Tibial artery (tissue), 4 donors: ENCODE results near the gene DOCK1.

Experiments used
- DNase-seq, 2 donors: peaks; one replicate each; pipeline ENCODE4 v3.0.0-alpha.2; 2019
- H3K27ac ChIP-seq, 2 donors: fragments of 200-600 bp; sonication (generic) in 1 of 2; 1 replicate in 1 of 2; 2 replicates in 1 of 2; pipeline ENCODE4 v1.5.1; 2018 to 2019; ENCODE audit warnings: mild to moderate bottlenecking in 1 of 2
- H3K27me3 ChIP-seq, 2 donors: fragments of 200-600 bp; sonication (generic) in 1 of 2; one replicate each; pipeline versions ENCODE4 v1.5.1 to v1.6.0; 2016 to 2019
- H3K36me3 ChIP-seq, 3 donors: fragments of 200-600 bp; sonication (generic) in 2 of 3; one replicate each; pipeline ENCODE4 v1.5.1; 2016 to 2019; ENCODE audit warnings: mild to moderate bottlenecking in 2 of 3
- H3K4me1 ChIP-seq, 4 donors: fragments of 200-600 bp; sonication (generic) in 2 of 4; 1 replicate in 3 of 4; 2 replicates in 1 of 4; pipeline ENCODE4 v1.5.1; 2016 to 2019
- H3K4me3 ChIP-seq, 2 donors: fragments of 200-600 bp; sonication (generic) in 1 of 2; 1 replicate in 1 of 2; 2 replicates in 1 of 2; pipeline ENCODE4 v1.5.1; 2018 to 2019; ENCODE audit warnings: mild to moderate bottlenecking in 2 of 2
- H3K9me3 ChIP-seq, 3 donors: fragments of 200-600 bp; sonication (generic) in 1 of 3; one replicate each; pipeline ENCODE4 v1.5.1; 2016 to 2019
- CTCF ChIP-seq, 2 experiments: fragments of 200-600 bp in 1 of 2; fragments of 450-650 bp in 1 of 2; IDR thresholded peaks; one replicate each; pipeline ENCODE4 v1.5.1; 2017 to 2019; ENCODE audit warnings: antibody characterized with exemption in 2 of 2, mild to moderate bottlenecking in 1 of 2, moderate library complexity in 1 of 2
- intact Hi-C: fragments of 100-400 bp; cut with DNase I; formaldehyde crosslinking; loops from one replicate; pipeline ENCODE4 v1.15.0; 2023; ENCODE audit warnings: low total_unique reads

DOCK1 gene

DNA sequence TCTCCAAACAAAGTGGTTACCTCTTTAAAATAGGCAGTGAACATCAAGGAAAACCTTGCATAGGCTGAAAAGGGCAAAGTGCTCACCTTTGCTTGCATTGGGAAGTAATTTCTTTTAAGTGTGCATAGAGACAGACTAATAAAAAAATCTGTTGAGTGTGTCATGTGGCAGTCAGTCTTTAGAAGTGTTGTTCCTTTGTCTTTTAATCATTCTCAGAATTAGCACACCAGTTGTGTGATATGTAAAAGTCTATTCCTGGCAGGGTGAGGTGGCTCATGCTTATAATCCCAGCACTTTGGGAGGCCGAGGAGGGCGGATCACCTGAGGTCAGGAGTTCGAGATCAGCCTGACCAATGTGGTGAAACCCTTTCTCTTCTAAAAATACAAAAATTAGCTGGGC is 174.2 kb downstream of the DOCK1 start:
- H3K27ac ChIP-seq, result no peak overlapping the region
- H3K27me3 ChIP-seq, result no peaks in the 10 kb centered on the region
- H3K4me3 ChIP-seq, result no peak overlapping the region
- peaks cover 9 to 54% (median 24%) of the 10 kb centered on the region in 3 donors for H3K36me3 ChIP-seq
- no peaks in the 10 kb centered on the region for H3K4me1 ChIP-seq
- DNase-seq, result no peak
- intact Hi-C loops, result no loop called here
- no peaks in the 10 kb centered on the region for H3K9me3 ChIP-seq
- TF ChIP-seq CTCF (IDR thresholded peaks at IDR 0.05), result no peak

GRCh38 chr10:127080317-127080716 is 175.1 kb downstream of the DOCK1 start:
- H3K4me1 ChIP-seq, result no peaks in the 10 kb centered on the region
- no peak for DNase-seq
- H3K27ac ChIP-seq, result no peak overlapping the region
- no peaks in the 10 kb centered on the region for H3K9me3 ChIP-seq
- H3K4me3 ChIP-seq, result no peak overlapping the region
- H3K27me3 ChIP-seq, result no peaks in the 10 kb centered on the region
- TF ChIP-seq CTCF (IDR thresholded peaks at IDR 0.05), result no peak
- peaks cover 2 to 60% (median 22%) of the 10 kb centered on the region in 3 donors for H3K36me3 ChIP-seq
- intact Hi-C loops, result no loop called here

GRCh38 chr10:127081851-127082345 is 176.7 kb downstream of the DOCK1 start:
- DNase-seq, result no peak
- no peak for TF ChIP-seq CTCF (IDR thresholded peaks at IDR 0.05)
- H3K27me3 ChIP-seq, result no peaks in the 10 kb centered on the region
- H3K27ac ChIP-seq, result no peak overlapping the region
- no peaks in the 10 kb centered on the region for H3K9me3 ChIP-seq
- no peaks in the 10 kb centered on the region for H3K4me1 ChIP-seq
- peaks cover 0 to 53% (median 9%) of the 10 kb centered on the region in 3 donors for H3K36me3 ChIP-seq
- no peak overlapping the region for H3K4me3 ChIP-seq
- intact Hi-C loops, result no loop called here

- intact Hi-C loops, result no loop called here
- no peak for TF ChIP-seq CTCF (IDR thresholded peaks at IDR 0.05)
- Histone ChIP-seq H3K27me3 (no peaks in the 10 kb centered on the region), H3K4me3 (no peak overlapping the region), H3K4me1 (no peaks in the 10 kb centered on the region), H3K36me3 (peaks cover 0 to 50% (median 9%) of the 10 kb centered on the region in 3 donors), H3K27ac (no peak overlapping the region), H3K9me3 (no peaks in the 10 kb centered on the region)
- no peak for DNase-seq
Measured at GRCh38 chr10:127082651-127083050, 177.4 kb downstream of the DOCK1 start.

- Histone ChIP-seq H3K9me3 (no peaks in the 10 kb centered on the region), H3K4me3 (no peak overlapping the region), H3K36me3 (peaks cover 0 to 44% (median 5%) of the 10 kb centered on the region in 3 donors), H3K27me3 (no peaks in the 10 kb centered on the region), H3K27ac (no peak overlapping the region), H3K4me1 (no peaks in the 10 kb centered on the region)
- no peak for TF ChIP-seq CTCF (IDR thresholded peaks at IDR 0.05)
- no peak for DNase-seq
- intact Hi-C loops, result no loop called here
Measured at GRCh38 chr10:127085957-127086356, 180.7 kb downstream of the DOCK1 start.

DNA sequence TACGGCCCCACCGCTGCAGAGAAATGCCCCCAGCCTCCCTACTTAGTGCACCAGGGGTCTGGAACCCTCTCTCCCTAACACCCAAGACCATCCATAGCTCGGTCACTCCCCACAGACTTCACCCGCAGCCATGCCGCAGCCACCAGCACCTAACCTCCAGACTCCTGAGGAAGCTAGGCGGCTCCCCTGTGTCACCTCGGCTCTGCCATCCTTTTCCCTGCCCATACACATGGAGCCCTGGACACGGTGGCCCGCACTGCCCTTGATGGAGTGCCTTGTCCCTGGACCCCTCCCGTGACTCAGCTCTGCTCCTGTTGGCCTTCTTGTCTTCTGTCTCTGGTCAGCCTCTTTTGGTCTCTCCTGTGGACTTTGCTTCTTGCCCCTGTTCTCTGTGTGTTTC is 183.7 kb downstream of the DOCK1 start:
- no peak for DNase-seq

More for the DNA sequence above, 183.7 kb downstream of the DOCK1 start:
- H3K27ac ChIP-seq, result no peak overlapping the region
- H3K4me1 ChIP-seq, result no peaks in the 10 kb centered on the region
- no peaks in the 10 kb centered on the region for H3K27me3 ChIP-seq
- no peaks in the 10 kb centered on the region for H3K9me3 ChIP-seq
- peaks cover 0 to 28% (median 5%) of the 10 kb centered on the region in 3 donors for H3K36me3 ChIP-seq
- intact Hi-C loops, result no loop called here
- no peak overlapping the region for H3K4me3 ChIP-seq
- TF ChIP-seq CTCF (IDR thresholded peaks at IDR 0.05), result no peak
